Pancreas (tissue), 10 donors: ENCODE data around the gene PPP1R2C. TPM values are rescaled to one million over a fixed set of nuclear protein-coding genes. Genes with fewer than 3 reads are reported as not detected.
A peak's percentile ranks its signal among the peaks of the same experiment; 100 is the strongest.

Experiments used
- ATAC-seq, 4 donors: fragments of 200-7000 bp; cut with Tn5 transposase; one replicate each; pipeline versions ENCODE4 v1.8.0 to v1.9.1; 2020; ENCODE audit warnings: mild to moderate bottlenecking in 4 of 4, moderate library complexity in 4 of 4
- DNase-seq, 6 donors: peaks; one replicate each; pipeline ENCODE4 v3.0.0-alpha.2; 2020
- FAIRE-seq: peaks from 2 replicates; lab custom pipeline; 2012; peaks lifted over from hg19 to GRCh38; lab: Jason Lieb, UNC
- H3K27ac ChIP-seq, 4 donors: fragments of 200-600 bp; sonication (generic); 1 replicate in 3 of 4; 2 replicates in 1 of 4; pipeline versions ENCODE4 v1.5.0 to v1.8.0; 2020
- H3K27me3 ChIP-seq, 4 donors: fragments of 200-600 bp; one replicate each; pipeline ENCODE4 v1.8.0; 2021
- H3K36me3 ChIP-seq, 3 donors: fragments of 200-600 bp; sonication (generic) in 1 of 3; one replicate each; pipeline versions ENCODE4 v1.5.0 to v1.8.0; 2020 to 2021
- H3K4me1 ChIP-seq, 3 donors: fragments of 200-600 bp; one replicate each; pipeline ENCODE4 v1.8.0; 2021
- H3K4me3 ChIP-seq, 4 donors: fragments of 200-600 bp; sonication (generic) in 2 of 4; one replicate each; pipeline versions ENCODE4 v1.5.0 to v1.8.0; 2020 to 2021
- H3K9me3 ChIP-seq, 4 donors: fragments of 200-600 bp; one replicate each; pipeline ENCODE4 v1.8.0; 2021
- CTCF ChIP-seq, 4 donors: fragments of 200-600 bp; sonication (generic) in 3 of 4; IDR thresholded peaks; one replicate each; pipeline versions ENCODE4 v1.5.0 to v1.8.0; 2021; ENCODE audit warnings: antibody characterized with exemption in 4 of 4
- WGBS, 2 donors: extraction: QIAGEN DNeasy Blood & Tissue Kit; methylation state at CpG; one replicate each; pipeline ENCODE4 v1.1.7; 2013; 5-methylcytosine and 5-hydroxymethylcytosine counted together
- intact Hi-C, 3 donors: fragments of 100-400 bp; cut with DNase I; formaldehyde crosslinking; loops; one replicate each; pipeline versions ENCODE4 v1.11.1 to v1.14.2; 2022
- polyA plus RNA-seq, 2 donors: library from polyadenylated mRNA; stranded (reverse); fragments of 200-250 nt; gene quantifications; one replicate each; pipeline ENCODE4 v1.2.3, GENCODE V29; 2013
- total RNA-seq, 6 donors: library from RNA; stranded (reverse); fragmentation: NEBNext Ultra II Directional in 4 of 6; extraction: Animal tissue kit (Norgen Biotek cat#: 25700) in 4 of 6; gene quantifications; one replicate each; pipeline versions ENCODE4 v1.2.1 to v1.2.4, GENCODE V29; 2021 to 2023
- donor health status: healthy with polysubstance abuse.
- donor health status: DM: no; HTN: no; CAD: no; lungs with moderate emphysema.
- donor health status: DM: no; HTN: no; CAD: no.
- donor health status: control.
- donor health status: control.
- donor health status: Bipolar disorder and iron deficiency.
- donor health status: DM: yes; HTN: yes; CAD: no.
- donor health status: DM: no; HTN: no; CAD: no.
- donor health status: DM: no; HTN: no; CAD: no.
- donor health status: DM: yes; HTN: yes; CAD: no.

Gene PPP1R2C
- total and polyA plus RNA-seq, 8 donors, result not detected

GRCh38 chrX:42797651-42798269 lies 19.8 kb upstream of the PPP1R2C start:
- DNase-seq (no peak), ATAC-seq (no peak), FAIRE-seq (no peak)
- Histone ChIP-seq H3K9me3 (no peaks in the 10 kb centered on the region), H3K27ac (no peak overlapping the region), H3K4me3 (no peak overlapping the region), H3K4me1 (no peaks in the 10 kb centered on the region), H3K36me3 (no peaks in the 10 kb centered on the region), H3K27me3 (peaks cover 0 to 5% (median 0%) of the 10 kb centered on the region in 4 donors)
- intact Hi-C loops, result no loop called here
- TF ChIP-seq CTCF (IDR thresholded peaks at IDR 0.05), result no peak
- 63 to 64% methylated on average over 9 of the region's 9 CpGs for WGBS, 2 donors

- no peak overlapping the region for H3K4me3 ChIP-seq
- TF ChIP-seq CTCF (IDR thresholded peaks at IDR 0.05), result no peak
- no peak overlapping the region for H3K27ac ChIP-seq
- no peaks in the 10 kb centered on the region for H3K4me1 ChIP-seq
- FAIRE-seq, result peak; percentile 59
- intact Hi-C loops, result no loop called here
- no peaks in the 10 kb centered on the region for H3K9me3 ChIP-seq
- H3K27me3 ChIP-seq, result no peaks in the 10 kb centered on the region
- no peak for ATAC-seq
- no peaks in the 10 kb centered on the region for H3K36me3 ChIP-seq
- no peak for DNase-seq
These were observed 5.5 kb upstream of the PPP1R2C start for GRCh38 chrX:42783451-42783850.

- WGBS, 2 donors, result 53 to 78% methylated on average over 3 of the region's 3 CpGs
These were observed 1.8 kb downstream of the PPP1R2C start for GRCh38 chrX:42776195-42776594.

GRCh38 chrX:42772874-42773273 lies 5.1 kb downstream of the PPP1R2C start:
- Histone ChIP-seq H3K9me3 (no peaks in the 10 kb centered on the region), H3K4me3 (no peak overlapping the region), H3K27me3 (no peaks in the 10 kb centered on the region), H3K36me3 (no peaks in the 10 kb centered on the region), H3K27ac (no peak overlapping the region), H3K4me1 (no peaks in the 10 kb centered on the region)
- DNase-seq, result no peak
- ATAC-seq, result no peak
- TF ChIP-seq CTCF (IDR thresholded peaks at IDR 0.05), result no peak
- FAIRE-seq, result no peak
- intact Hi-C loops, result no loop called here
- 66 to 76% methylated on average over 2 of the region's 2 CpGs for WGBS, 2 donors

More at GRCh38 chrX:42776195-42776594, 1.8 kb downstream of the PPP1R2C start:
- intact Hi-C loops, result no loop called here
- ATAC-seq (no peak), DNase-seq (no peak), FAIRE-seq (no peak)
- no peaks in the 10 kb centered on the region for H3K9me3 ChIP-seq
- no peaks in the 10 kb centered on the region for H3K27me3 ChIP-seq
- no peak overlapping the region for H3K4me3 ChIP-seq
- H3K4me1 ChIP-seq, result no peaks in the 10 kb centered on the region
- no peak overlapping the region for H3K27ac ChIP-seq
- no peak for TF ChIP-seq CTCF (IDR thresholded peaks at IDR 0.05)
- H3K36me3 ChIP-seq, result no peaks in the 10 kb centered on the region

- TF ChIP-seq CTCF (IDR thresholded peaks at IDR 0.05), result no peak
- intact Hi-C loops, result no loop called here
- H3K27me3 ChIP-seq, result no peaks in the 10 kb centered on the region
- no peak overlapping the region for H3K4me3 ChIP-seq
- ATAC-seq, result no peak
- no peaks in the 10 kb centered on the region for H3K36me3 ChIP-seq
- no peaks in the 10 kb centered on the region for H3K4me1 ChIP-seq
- no peaks in the 10 kb centered on the region for H3K9me3 ChIP-seq
- no peak for DNase-seq
- no peak overlapping the region for H3K27ac ChIP-seq
- FAIRE-seq, result no peak
- 62 to 76% methylated on average over 2 of the region's 2 CpGs for WGBS, 2 donors
These were observed 6.2 kb downstream of the PPP1R2C start for GRCh38 chrX:42771506-42772335.
